Measurements from ENCODE around the gene CCNJ.

Gene CCNJ

GRCh38 chr10:96061232-96061631 lies 17.8 kb downstream of the CCNJ start:
- no peak for DNase-seq

- no peak for DNase-seq
These were observed 29.3 kb downstream of the CCNJ start for GRCh38 chr10:96072674-96073073.

- no peak for DNase-seq
These were observed 30.3 kb downstream of the CCNJ start for GRCh38 chr10:96073722-96074121.

GRCh38 chr10:96074776-96075175 lies 31.4 kb downstream of the CCNJ start:
- no peak for DNase-seq

GRCh38 chr10:96075977-96076376 lies 32.6 kb downstream of the CCNJ start:
- no peak for DNase-seq

GRCh38 chr10:96077156-96077555 lies 33.8 kb downstream of the CCNJ start:
- no peak for DNase-seq

GRCh38 chr10:96082153-96082552 lies 38.8 kb downstream of the CCNJ start:
- no peak for DNase-seq

- no peak for DNase-seq
These were observed 39.4 kb downstream of the CCNJ start for GRCh38 chr10:96082748-96083147.

- DNase-seq, result no peak
These were observed 45.7 kb downstream of the CCNJ start for GRCh38 chr10:96089116-96089515.

GRCh38 chr10:96089670-96090462 lies 46.5 kb downstream of the CCNJ start:
- peak; percentile 42 for DNase-seq

GRCh38 chr10:96090463-96090800 lies 47.0 kb downstream of the CCNJ start:
- DNase-seq, result no peak

GRCh38 chr10:96092999-96093767 lies 49.8 kb downstream of the CCNJ start:
- DNase-seq, result no peak

- DNase-seq, result no peak
These were observed 50.6 kb downstream of the CCNJ start for GRCh38 chr10:96093948-96094347.

- DNase-seq, result no peak
These were observed 53.6 kb downstream of the CCNJ start for GRCh38 chr10:96096958-96097357.

- no peak for DNase-seq
These were observed 54.5 kb downstream of the CCNJ start for GRCh38 chr10:96097865-96098264.

GRCh38 chr10:96107623-96108038 lies 64.2 kb downstream of the CCNJ start:
- no peak for DNase-seq
